Smooth muscle cell of the coronary artery (primary cell): Measurements from ENCODE around the gene IPO8. TPM values are rescaled to one million over a fixed set of nuclear protein-coding genes. Genes with fewer than 3 reads are reported as not detected.

Experiments
- total RNA-seq: library from RNA; depleted of rRNA; stranded (reverse); fragments of >200 nt; gene quantifications from 2 replicates; pipeline ENCODE4 v1.2.3, GENCODE V29; 2014; ENCODE audit warnings: low replicate concordance

IPO8 gene
- total RNA-seq = 29.7 and 56.7 TPM in 2 replicates

DNA sequence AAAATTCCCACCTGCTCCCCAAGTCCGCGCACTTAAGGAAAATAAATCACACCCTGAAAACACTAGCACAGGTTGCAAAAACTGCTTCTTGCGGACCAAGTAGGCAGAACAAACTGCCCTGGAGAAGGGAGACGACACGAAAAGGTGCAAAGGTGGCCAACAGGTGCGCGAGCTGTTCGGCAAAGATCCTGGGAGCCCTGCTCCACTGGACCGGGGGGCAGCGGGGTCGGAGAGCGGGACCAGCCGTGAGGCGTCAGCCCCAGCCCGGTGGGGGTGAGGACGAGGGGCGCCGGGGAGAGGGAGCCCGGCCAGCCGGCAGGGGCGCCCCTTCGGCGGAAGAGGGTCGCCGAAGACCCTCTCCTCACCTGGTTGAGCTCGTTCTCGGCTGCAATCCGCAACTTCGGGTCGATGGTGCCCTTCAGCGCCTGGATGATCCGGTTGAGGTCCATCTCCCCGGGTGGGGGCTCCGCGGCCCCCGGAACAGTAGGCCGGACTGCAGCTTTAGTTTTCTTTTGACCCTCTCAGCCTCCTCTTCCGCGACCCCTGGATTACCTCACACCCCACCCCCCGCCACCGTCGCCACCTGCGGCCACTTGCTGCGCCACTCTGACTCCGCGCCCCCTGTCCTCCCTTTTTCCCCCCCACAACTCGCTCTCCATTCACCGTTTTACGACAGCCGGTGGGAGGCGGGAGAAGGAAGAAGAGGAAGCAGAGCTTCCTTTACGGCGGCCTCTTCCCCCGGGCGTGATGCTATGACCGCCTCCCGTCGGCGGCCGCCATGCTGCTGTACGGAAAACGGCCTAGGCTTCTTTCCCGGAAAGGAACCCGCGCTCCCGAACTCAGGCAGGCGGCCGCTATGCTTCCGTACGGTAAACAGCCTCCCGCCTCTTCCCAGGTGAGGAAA, at the start of gene IPO8:
IPO8 (minus strand) TSS at position 671 of the 904 bp plus-strand sequence; CDS start at position 449, 222 bp downstream.

Other genes with a start within 250 kb of the IPO8 start
- gene CAPRIN2, start 59.1 kb upstream of the IPO8 start, total RNA-seq = 24.1 and 63.1 TPM in 2 replicates
- 0.08 and 1.1 TPM in 2 replicates for gene TSPAN11, start 230.9 kb upstream of the IPO8 start, total RNA-seq